PC-9 (cell line): ENCODE measurements around the gene OR2AP1.

ENCODE experiments used
- CTCF ChIP-seq: fragments of 200-600 bp; sonication (generic); conservative IDR thresholded peaks from 2 replicates; pipeline ENCODE4 v1.6.1; 2017; ENCODE audit warnings: mixed run types, antibody characterized with exemption, mild to moderate bottlenecking, moderate library complexity
- EZH2 ChIP-seq: fragments of 200-600 bp; sonication (generic); IDR thresholded peaks from 2 replicates; pipeline ENCODE4 v1.8.0; 2017; ENCODE audit warnings: antibody characterized with exemption, low read depth

- TF ChIP-seq CTCF (no peak), EZH2 (no peak)
These were observed 13.5 kb downstream of the OR2AP1 start for GRCh38 chr12:55585817-55586216.
